H1 (cell line): ENCODE measurements around the gene FBH1. TPM values are rescaled to one million over a fixed set of nuclear protein-coding genes. Genes with fewer than 3 reads are reported as not detected.

Experiments
- CTCF ChIA-PET: fragments of 300-600 bp; sonication (Branson Sonifier 250); formaldehyde crosslinking; loops from one replicate; lab custom pipeline; 2021; ENCODE audit not compliant: partially characterized antibody; lab: Charles Lee
- POLR2A ChIA-PET: fragments of 300-600 bp; sonication (Branson Sonifier 250); formaldehyde crosslinking; loops from one replicate; lab custom pipeline; 2021; ENCODE audit warnings: inconsistent platforms; ENCODE audit not compliant: partially characterized antibody; lab: Charles Lee
- DNase-seq, 2 experiments: peaks; one replicate each; pipeline versions ENCODE4 v3.0.0 to v3.0.0-alpha.2; 2010 to 2022; ENCODE audit warnings: low spot score in 2 of 2, low read depth in 1 of 2, mixed read lengths in 1 of 2
- FAIRE-seq: peaks from 2 replicates; lab custom pipeline; 2011; peaks lifted over from hg19 to GRCh38; lab: Jason Lieb, UNC
- H2AFZ ChIP-seq: 2 replicates; pipeline ENCODE4 v1.8.1; 2012; ENCODE audit warnings: low read length, inconsistent platforms
- H2AK5ac ChIP-seq: 2 replicates; pipeline ENCODE4 v1.6.1; 2013; ENCODE audit warnings: low read depth, low read length
- H2BK120ac ChIP-seq: replicated peaks from 2 replicates; pipeline ENCODE3; 2013; ENCODE audit warnings: low read depth, low read length, inconsistent platforms
- H2BK12ac ChIP-seq: 2 replicates; pipeline ENCODE4 v1.6.1; 2013; ENCODE audit warnings: low read depth, low read length
- H2BK15ac ChIP-seq: 2 replicates; pipeline ENCODE4 v1.6.1; 2013; ENCODE audit warnings: low read length
- H2BK20ac ChIP-seq: 2 replicates; pipeline ENCODE4 v1.6.1; 2013; ENCODE audit warnings: low read length
- H2BK5ac ChIP-seq: 2 replicates; pipeline ENCODE4 v1.6.1; 2013; ENCODE audit warnings: low read depth, low read length
- H3K14ac ChIP-seq: 2 replicates; pipeline ENCODE4 v1.6.1; 2013; ENCODE audit warnings: inconsistent platforms; ENCODE audit not compliant: insufficient read length
- H3K18ac ChIP-seq: 2 replicates; pipeline ENCODE4 v1.6.1; 2013; ENCODE audit warnings: low read length; ENCODE audit errors: extremely low read depth
- H3K23ac ChIP-seq: 2 replicates; pipeline ENCODE4 v1.6.1; 2013; ENCODE audit warnings: inconsistent platforms; ENCODE audit not compliant: insufficient read length
- H3K23me2 ChIP-seq: 2 replicates; pipeline ENCODE4 v1.6.1; 2013; ENCODE audit warnings: low read depth, low read length
- H3K27ac ChIP-seq: 2 replicates; pipeline ENCODE4 v1.6.1; 2011; ENCODE audit warnings: low read depth, low read length, inconsistent platforms
- H3K27me3 ChIP-seq, 4 experiments: replicated peaks in 1 of 4; 1 replicate in 1 of 4; 2 replicates in 3 of 4; pipeline versions ENCODE4 v1.6.1 to v1.8.1; 2011 to 2013; ENCODE audit warnings: low read length in 3 of 4, mild to moderate bottlenecking in 3 of 4, inconsistent platforms in 2 of 4, mixed read lengths in 2 of 4, moderate library complexity in 1 of 4; ENCODE audit not compliant: control insufficient read depth in 3 of 4, insufficient read depth in 3 of 4; ENCODE audit errors: extremely low read depth in 1 of 4
- H3K36me3 ChIP-seq, 4 experiments: 2 replicates each; pipeline versions ENCODE4 v1.6.1 to v1.8.1; 2011 to 2013; ENCODE audit warnings: mild to moderate bottlenecking in 4 of 4, low read length in 3 of 4, moderate library complexity in 2 of 4, control low read depth in 1 of 4, inconsistent platforms in 1 of 4; ENCODE audit not compliant: insufficient read depth in 4 of 4, control insufficient read depth in 2 of 4
- H3K4ac ChIP-seq: replicated peaks from 2 replicates; pipeline ENCODE3; 2013; ENCODE audit warnings: low read length, low read depth, mixed read lengths, inconsistent platforms; ENCODE audit not compliant: insufficient read length
- H3K4me1 ChIP-seq, 4 experiments: replicated peaks in 1 of 4; 1 replicate in 1 of 4; 2 replicates in 3 of 4; pipeline versions ENCODE4 v1.6.1 to v1.8.1; 2011 to 2013; ENCODE audit warnings: low read length in 3 of 4, inconsistent platforms in 2 of 4, mixed read lengths in 1 of 4; ENCODE audit not compliant: insufficient read depth in 4 of 4, control insufficient read depth in 3 of 4
- H3K4me2 ChIP-seq, 2 experiments: 2 replicates each; pipeline versions ENCODE4 v1.6.1 to v1.8.1; 2011 to 2013; ENCODE audit warnings: low read depth in 2 of 2, low read length in 2 of 2, control low read depth in 1 of 2, inconsistent platforms in 1 of 2, mild to moderate bottlenecking in 1 of 2; ENCODE audit not compliant: insufficient read depth in 1 of 2
- H3K4me3 ChIP-seq, 4 experiments: fragments of 200-600, 300-600 bp in 1 of 4; sonication (generic), shearing (Covaris generic), sonication (Bioruptor Twin) in 1 of 4; 2 replicates each; pipeline versions ENCODE4 v1.5.1 to v1.8.1; 2011 to 2016; ENCODE audit warnings: low read length in 4 of 4, low read depth in 3 of 4, control low read depth in 2 of 4, inconsistent platforms in 2 of 4, mild to moderate bottlenecking in 2 of 4, mixed read lengths in 1 of 4, moderate library complexity in 1 of 4; ENCODE audit not compliant: insufficient read depth in 2 of 4; ENCODE audit errors: extremely low read depth in 1 of 4
- H3K56ac ChIP-seq: replicated peaks from 2 replicates; pipeline ENCODE3; 2013; ENCODE audit warnings: low read depth, mild to moderate bottlenecking, mixed read lengths, low read length, inconsistent platforms; ENCODE audit not compliant: insufficient read length
- H3K79me1 ChIP-seq: 2 replicates; pipeline ENCODE4 v1.6.1; 2013; ENCODE audit warnings: low read depth, low read length, control low read depth
- H3K79me2 ChIP-seq, 2 experiments: 2 replicates each; pipeline versions ENCODE4 v1.6.1 to v1.8.1; 2012 to 2013; ENCODE audit warnings: low read length in 2 of 2, mild to moderate bottlenecking in 2 of 2, inconsistent platforms in 1 of 2; ENCODE audit not compliant: insufficient read depth in 2 of 2, control insufficient read depth in 1 of 2
- H3K9ac ChIP-seq, 4 experiments: replicated peaks in 1 of 4; 1 replicate in 1 of 4; 2 replicates in 3 of 4; pipeline versions ENCODE4 v1.6.1 to v1.8.1; 2011 to 2013; ENCODE audit warnings: low read depth in 3 of 4, low read length in 3 of 4, control low read depth in 2 of 4, mild to moderate bottlenecking in 2 of 4, moderate library complexity in 2 of 4, inconsistent platforms in 1 of 4; ENCODE audit errors: extremely low read depth in 1 of 4
- H3K9me3 ChIP-seq, 2 experiments: 2 replicates each; pipeline versions ENCODE4 v1.6.1 to v1.8.1; 2012 to 2013; ENCODE audit warnings: mild to moderate bottlenecking in 2 of 2, moderate library complexity in 2 of 2, control low read depth in 1 of 2, inconsistent platforms in 1 of 2, low read depth in 1 of 2, low read length in 1 of 2, mixed read lengths in 1 of 2; ENCODE audit not compliant: insufficient read depth in 2 of 2
- H4K20me1 ChIP-seq, 2 experiments: replicated peaks in 1 of 2; 2 replicates each; pipeline versions ENCODE3 to v1.8.1; 2011 to 2013; ENCODE audit warnings: inconsistent platforms in 2 of 2, low read length in 2 of 2, mild to moderate bottlenecking in 1 of 2; ENCODE audit not compliant: insufficient read depth in 2 of 2, control insufficient read depth in 1 of 2
- H4K5ac ChIP-seq: 2 replicates; pipeline ENCODE4 v1.6.1; 2013; ENCODE audit warnings: low read length, low read depth, mixed read lengths, inconsistent platforms; ENCODE audit not compliant: insufficient read length
- H4K8ac ChIP-seq: 2 replicates; pipeline ENCODE4 v1.8.0; 2013; ENCODE audit warnings: mild to moderate bottlenecking, moderate library complexity, low read length, inconsistent platforms; ENCODE audit not compliant: insufficient read depth; ENCODE audit errors: extremely low read depth
- H4K91ac ChIP-seq: replicated peaks from 2 replicates; pipeline ENCODE3; 2013; ENCODE audit warnings: low read length, mixed read lengths, inconsistent platforms; ENCODE audit not compliant: insufficient read length
- YY1 ChIP-seq: IDR thresholded peaks from 2 replicates; pipeline ENCODE4 v1.6.1; 2011; ENCODE audit warnings: low read depth, mild to moderate bottlenecking, low read length
- WGBS, 2 experiments: shearing (Covaris generic) in 1 of 2; methylation state at CpG; one replicate each; pipeline versions ENCODE4 v1.1.6 to v1.1.7; 2013 to 2015; ENCODE audit warnings: low lambda C conversion rate in 2 of 2, mixed read lengths in 2 of 2, inconsistent platforms in 1 of 2, low coverage in 1 of 2, missing lambda C conversion rate in 1 of 2; ENCODE audit not compliant: insufficient replicate concordance in 2 of 2, insufficient coverage in 1 of 2, insufficient read length in 1 of 2; ENCODE audit errors: extremely low coverage in 1 of 2, missing lambda C conversion rate in 1 of 2; 5-methylcytosine and 5-hydroxymethylcytosine counted together
- polyA plus RNA-seq, 7 experiments: library from polyadenylated mRNA; depleted of rRNA in 3 of 7; stranded (reverse) in 5 of 7; unstranded in 2 of 7; fragments of >200 nt in 5 of 7; fragments of 200-250 nt in 2 of 7; gene quantifications; 1 replicate in 5 of 7; 2 replicates in 1 of 7; 4 replicates in 1 of 7; pipeline versions ENCODE4 v1.2.1 to v1.2.3, GENCODE V29; 2011 to 2013; ENCODE audit warnings: missing spikeins in 2 of 7, mixed read lengths in 2 of 7
- total RNA-seq: library from RNA; stranded (reverse); fragmentation: NEBNext Ultra II Directional; extraction: Animal tissue kit (Norgen Biotek cat#: 25700); gene quantifications from 2 replicates; pipeline ENCODE4 v1.2.1, GENCODE V29; 2021

Gene FBH1
- total and polyA plus RNA-seq, 2 of the 8 experiments (the other 6 are each of a cell fraction or from before 2014, with no cell fraction given), result 31.1 to 51.8 TPM

- Histone ChIP-seq H4K5ac (no peak overlapping the region), H3K4me3 (no peak overlapping the region), H3K79me2 (peaks cover 0 to 20% of the 10 kb centered on the region in 2 experiments; a peak in 2 of 4 replicates), H3K14ac (no peak overlapping the region), H3K27ac (no peak overlapping the region), H3K9me3 (no peaks in the 10 kb centered on the region), H3K79me1 (no peaks in the 10 kb centered on the region; the same call in 1 of the 2 replicates), H2AK5ac (no peak overlapping the region), H3K27me3 (no peaks in the 10 kb centered on the region), H4K20me1 (peaks cover 0 to 8% of the 10 kb centered on the region in 2 experiments), H3K36me3 (peaks cover 2 to 10% (median 9%) of the 10 kb centered on the region in 4 experiments; a peak in 5 of 8 replicates), H2BK5ac (no peak overlapping the region), H3K56ac (no peak overlapping the region), H2AFZ (no peak overlapping the region), H3K4me1 (no peaks in the 10 kb centered on the region), H2BK12ac (no peak overlapping the region), H3K23ac (no peak overlapping the region), H3K9ac (no peak overlapping the region), H3K4me2 (no peak overlapping the region), H4K91ac (no peak overlapping the region), H3K4ac (no peak overlapping the region), H4K8ac (no peak overlapping the region), H3K23me2 (no peaks in the 10 kb centered on the region), H2BK120ac (no peak overlapping the region), H3K18ac (no peak overlapping the region), H2BK20ac (no peak overlapping the region), H2BK15ac (no peak overlapping the region)
- FAIRE-seq (no peak), DNase-seq (no peak)
- ChIA-PET POLR2A (interaction anchor here (3.8 kb wide), 1 partner anchor 14 kb away, joined by 20 read pairs; the partner anchor contains the start of genes ANKRD16 and FBH1), CTCF (no interaction called here)
- WGBS, 2 experiments, result 67% methylated on average over 4 of the region's 4 CpGs; no CpG with 5 or more reads in 1 of the 2 experiments
- TF ChIP-seq YY1, result no peak
These were observed 14.2 kb downstream of the FBH1 start for GRCh38 chr10:5904227-5904626.
